ENCODE measurements around the gene RASL11B. TPM values are rescaled to one million over a fixed set of nuclear protein-coding genes. Genes with fewer than 3 reads are reported as not detected.

The RASL11B gene
- total RNA-seq, 1 donor from 2014 or later = 14.5 TPM

DNA sequence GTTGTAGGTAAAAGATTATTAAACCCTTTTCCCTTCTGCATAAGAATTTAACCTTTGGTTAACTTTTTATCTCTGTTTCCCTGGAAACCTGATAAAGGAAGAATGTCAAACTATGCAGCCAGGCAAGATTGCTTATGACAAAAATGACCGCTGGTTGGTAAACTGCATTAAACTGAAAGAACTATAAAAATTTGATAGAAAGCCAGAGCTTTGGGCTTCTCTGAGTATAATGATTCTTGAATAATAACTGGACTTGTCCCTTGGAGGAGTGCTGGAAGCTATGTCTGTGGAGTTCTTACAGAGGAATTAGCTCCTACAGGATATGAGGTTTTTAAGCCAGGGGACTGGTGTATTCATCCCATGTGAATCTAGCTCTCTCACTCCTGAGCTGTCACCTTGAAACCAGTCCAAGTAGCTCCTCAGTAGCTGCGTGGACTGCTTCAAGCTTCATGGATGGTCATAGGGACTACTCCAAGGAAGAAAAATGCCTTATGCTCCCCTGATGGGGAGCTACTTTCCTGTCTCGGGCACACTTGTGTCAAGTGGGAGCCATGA, 52.0 kb downstream of the RASL11B start:
- DNase-seq (ENCODE audit: low spot score) = no peak

GRCh38 chr4:52915191-52915590, 53.1 kb downstream of the RASL11B start:
- DNase-seq (ENCODE audit: low spot score) = no peak

DNA sequence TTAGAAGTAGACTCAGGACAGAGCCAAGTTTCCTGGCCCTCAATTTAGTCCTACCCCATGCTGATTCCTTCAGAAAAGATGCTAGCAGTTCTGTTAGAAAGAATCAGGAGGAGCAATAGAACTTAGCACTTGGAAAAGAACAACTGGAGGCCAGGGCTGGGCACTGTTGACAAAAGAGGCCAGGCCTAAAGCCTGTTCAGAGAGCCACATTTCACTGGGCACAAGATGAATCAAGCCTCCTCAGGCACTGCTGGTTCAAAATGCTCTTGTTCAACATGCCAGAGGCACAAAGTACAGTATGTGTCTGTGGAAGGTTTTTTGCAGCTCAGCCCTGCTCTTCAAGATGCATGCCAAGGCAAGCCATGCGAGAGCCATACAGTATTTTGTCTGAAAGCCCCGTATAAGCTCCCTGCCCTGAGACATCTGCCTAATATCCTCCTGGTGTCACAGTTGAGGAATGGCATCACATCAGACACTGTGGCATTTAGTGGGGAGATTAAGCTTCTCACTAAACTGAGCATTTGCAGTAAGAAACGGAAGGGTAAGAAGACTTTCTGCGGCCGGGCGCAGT, 53.7 kb downstream of the RASL11B start:
- DNase-seq (ENCODE audit: low spot score) = no peak

Other genes starting within 250 kb of the RASL11B start
- gene USP46, start 203.0 kb upstream of the RASL11B start, total RNA-seq = 34.6 TPM
- gene ERVMER34-1, start 110.9 kb upstream of the RASL11B start, total RNA-seq = 3.7 TPM

All from ureter (tissue), 1 donor.